B cell (primary cell): ENCODE results near the gene USPL1. TPM values are rescaled to one million over a fixed set of nuclear protein-coding genes. Genes with fewer than 3 reads are reported as not detected.
"Not testable (repeated sequence)": the region's sequence is repeated elsewhere in the genome, so short reads cannot be mapped to it uniquely, and the experiment has no call there.

Experiments
- ATAC-seq: fragments of 200-7000 bp; cut with Tn5 transposase; one replicate; pipeline ENCODE4 v1.10.0; 2021; ENCODE audit warnings: low read depth, mild to moderate bottlenecking, moderate number of reproducible peaks, moderate library complexity
- CTCF ChIA-PET: fragments of 350-600 bp; sonication (Branson Sonifier 250); formaldehyde crosslinking; loops from one replicate; lab custom pipeline; 2021; ENCODE audit warnings: antibody characterized with exemption, inconsistent platforms; lab: Charles Lee
- POLR2A ChIA-PET: fragments of 350-600 bp; sonication (Branson Sonifier 250); formaldehyde crosslinking; loops from one replicate; lab custom pipeline; 2021; ENCODE audit warnings: antibody characterized with exemption; lab: Charles Lee
- DNase-seq: peaks from one replicate; pipeline ENCODE4 v3.0.0; 2013
- H2AFZ ChIP-seq: 2 replicates; pipeline ENCODE4 v1.6.1; 2012; ENCODE audit warnings: mild to moderate bottlenecking, low read depth, low read length; ENCODE audit not compliant: insufficient read depth, poor library complexity, severe bottlenecking
- H3K27ac ChIP-seq, 2 donors: 1 replicate in 1 of 2; 2 replicates in 1 of 2; pipeline ENCODE4 v1.5.1; 2012 to 2013; ENCODE audit warnings: low read length in 2 of 2, mild to moderate bottlenecking in 2 of 2, moderate library complexity in 1 of 2
- H3K27me3 ChIP-seq, 4 experiments: fragments of 200-600 bp in 1 of 4; sonication (generic) in 1 of 4; replicated peaks in 1 of 4; 1 replicate in 2 of 4; 2 replicates in 2 of 4; pipeline versions ENCODE4 v1.6.1 to v1.7.0; 2013 to 2016; ENCODE audit warnings: low read length in 3 of 4, mild to moderate bottlenecking in 2 of 4, mixed read lengths in 1 of 4, moderate library complexity in 1 of 4; ENCODE audit not compliant: insufficient read depth in 4 of 4, control insufficient read depth in 3 of 4; ENCODE audit errors: control extremely low read depth in 1 of 4
- H3K36me3 ChIP-seq, 2 experiments: replicated peaks in 1 of 2; 1 replicate in 1 of 2; 2 replicates in 1 of 2; pipeline versions ENCODE4 v1.6.1 to v1.7.1; 2013; ENCODE audit warnings: low read length in 1 of 2; ENCODE audit not compliant: insufficient read depth in 2 of 2, control insufficient read depth in 1 of 2; ENCODE audit errors: control extremely low read depth in 1 of 2, extremely low read depth in 1 of 2
- H3K4me1 ChIP-seq, 2 donors: fragments of 200-600 bp in 1 of 2; sonication (generic) in 1 of 2; 1 replicate in 1 of 2; 2 replicates in 1 of 2; pipeline versions ENCODE4 v1.5.1 to v1.6.1; 2013 to 2017; ENCODE audit warnings: low read length in 2 of 2; ENCODE audit not compliant: control insufficient read depth in 2 of 2, insufficient read depth in 2 of 2
- H3K4me2 ChIP-seq: replicated peaks from 2 replicates; pipeline ENCODE3; 2012; ENCODE audit warnings: mild to moderate bottlenecking, low read depth, low read length; ENCODE audit not compliant: poor library complexity, severe bottlenecking
- H3K4me3 ChIP-seq, 5 experiments: fragments of 200-600 bp in 1 of 5; sonication (generic) in 1 of 5; 1 replicate in 3 of 5; 2 replicates in 2 of 5; pipeline versions ENCODE4 v1.5.1 to v1.7.0; 2011 to 2016; ENCODE audit warnings: low read length in 4 of 5, mild to moderate bottlenecking in 4 of 5, low read depth in 2 of 5, control low read depth in 1 of 5, moderate library complexity in 1 of 5; ENCODE audit not compliant: insufficient read depth in 1 of 5; ENCODE audit errors: control extremely low read depth in 1 of 5, extremely low read depth in 1 of 5
- H3K79me2 ChIP-seq: fragments of 200-600 bp; sonication (generic); one replicate; pipeline ENCODE4 v1.6.0; 2016; ENCODE audit warnings: low read length; ENCODE audit not compliant: control insufficient read depth, insufficient read depth
- H3K9ac ChIP-seq: fragments of 200-600 bp; sonication (generic); 2 replicates; pipeline ENCODE4 v1.6.1; 2017; ENCODE audit warnings: mild to moderate bottlenecking, low read length, moderate library complexity
- H3K9me3 ChIP-seq, 3 donors: one replicate each; pipeline versions ENCODE4 v1.6.1 to v1.7.1; 2013; ENCODE audit warnings: low read length in 2 of 3; ENCODE audit not compliant: control insufficient read depth in 2 of 3, insufficient read depth in 1 of 3; ENCODE audit errors: control extremely low read depth in 1 of 3
- H4K20me1 ChIP-seq: 2 replicates; pipeline ENCODE4 v1.6.0; 2012; ENCODE audit warnings: mild to moderate bottlenecking, low read length; ENCODE audit not compliant: insufficient read depth, control insufficient read depth, poor library complexity, severe bottlenecking
- H3K27ac Mint-ChIP-seq: one replicate; pipeline ENCODE4 v1.8.0; 2021; ENCODE audit warnings: mixed read lengths
- H3K27me3 Mint-ChIP-seq: one replicate; pipeline ENCODE4 v1.8.0; 2021; ENCODE audit warnings: mixed read lengths
- H3K4me1 Mint-ChIP-seq: one replicate; pipeline ENCODE4 v1.8.0; 2021; ENCODE audit warnings: mixed read lengths
- H3K4me3 Mint-ChIP-seq: one replicate; pipeline ENCODE4 v1.8.0; 2021; ENCODE audit warnings: mixed read lengths
- H3K9me3 Mint-ChIP-seq: one replicate; pipeline ENCODE4 v1.8.0; 2022; ENCODE audit warnings: mixed read lengths; ENCODE audit not compliant: insufficient read depth
- EZH2 ChIP-seq: IDR thresholded peaks from 2 replicates; pipeline ENCODE4 v1.6.1; 2012; ENCODE audit warnings: borderline replicate concordance, low read depth, mild to moderate bottlenecking, moderate library complexity, low read length; ENCODE audit not compliant: insufficient read depth, poor library complexity, severe bottlenecking
- WGBS: methylation state at CpG from one replicate; pipeline ENCODE4 v1.1.5; 2013; ENCODE audit warnings: missing lambda C conversion rate; ENCODE audit not compliant: insufficient coverage; 5-methylcytosine and 5-hydroxymethylcytosine counted together
- intact Hi-C: fragments of 100-400 bp; cut with micrococcal nuclease; formaldehyde crosslinking; loops from one replicate; pipeline ENCODE4 v1.10.0; 2022
- polyA plus RNA-seq: library from polyadenylated mRNA; depleted of rRNA; stranded (reverse); fragments of >200 nt; gene quantifications from 2 replicates; pipeline ENCODE4 v1.2.3, GENCODE V29; 2012
- total RNA-seq, 2 donors: library from RNA; stranded (reverse); fragments of 120-200 nt in 1 of 2; gene quantifications; 1 replicate in 1 of 2; 2 replicates in 1 of 2; pipeline versions ENCODE4 v1.2.3 to v1.2.4, GENCODE V29; 2013 to 2022
- TF ChIP-seq, protein P1 (sequence below): fragments of 200-600 bp; IDR thresholded peaks from one replicate; pipeline ENCODE4 v1.8.0; 2022; ENCODE audit warnings: antibody characterized with exemption, mild to moderate bottlenecking

Gene USPL1
- total and polyA plus RNA-seq, 2 donors (not counting 1 experiment from before 2014, with no cell fraction given) = 30.2 to 55.8 TPM

DNA sequence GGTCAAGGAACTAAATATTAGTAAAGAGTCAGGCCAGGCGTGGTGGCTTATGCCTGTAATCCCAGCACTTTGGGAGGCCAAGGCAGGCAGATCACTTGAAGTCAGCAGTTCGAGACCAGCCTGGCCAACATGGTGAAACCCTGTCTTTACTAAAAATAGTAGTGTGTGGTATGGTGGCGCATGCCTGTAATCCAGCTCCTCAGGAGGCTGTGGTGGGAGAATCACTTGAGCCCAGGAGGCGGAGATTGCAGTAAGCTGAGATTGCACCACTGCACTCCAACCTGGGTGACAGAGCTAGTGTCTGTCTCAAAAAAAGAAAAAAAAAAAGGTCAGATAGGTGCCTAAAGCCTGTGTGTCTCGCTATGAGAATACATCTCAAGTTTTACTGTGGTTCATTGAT is 33.9 kb downstream of the USPL1 start:
- H3K4me3 ChIP-seq, H4K20me1 ChIP-seq, H3K9me3 Mint-ChIP-seq, H2AFZ ChIP-seq, H3K27me3 Mint-ChIP-seq, POLR2A ChIA-PET, H3K9me3 ChIP-seq, intact Hi-C loops, DNase-seq, H3K4me2 ChIP-seq, H3K27ac Mint-ChIP-seq, ATAC-seq, H3K27ac ChIP-seq, H3K27me3 ChIP-seq, H3K4me3 Mint-ChIP-seq, H3K9ac ChIP-seq: not testable (repeated sequence)
- peaks cover 19% of the 10 kb centered on the region in 2 donors for H3K4me1 ChIP-seq
- WGBS = 96% methylated on average over 5 of the region's 5 CpGs
- CTCF ChIA-PET = interaction anchor here (1.7 kb wide), 1 partner anchor 9 kb away, joined by 6 read pairs; no protein-coding TSS in a partner anchor
- peaks cover 38% of the 10 kb centered on the region for H3K4me1 Mint-ChIP-seq
- H3K79me2 ChIP-seq = peaks cover 38% of the 10 kb centered on the region
- peaks cover 24 to 70% of the 10 kb centered on the region in 2 experiments for H3K36me3 ChIP-seq

DNA sequence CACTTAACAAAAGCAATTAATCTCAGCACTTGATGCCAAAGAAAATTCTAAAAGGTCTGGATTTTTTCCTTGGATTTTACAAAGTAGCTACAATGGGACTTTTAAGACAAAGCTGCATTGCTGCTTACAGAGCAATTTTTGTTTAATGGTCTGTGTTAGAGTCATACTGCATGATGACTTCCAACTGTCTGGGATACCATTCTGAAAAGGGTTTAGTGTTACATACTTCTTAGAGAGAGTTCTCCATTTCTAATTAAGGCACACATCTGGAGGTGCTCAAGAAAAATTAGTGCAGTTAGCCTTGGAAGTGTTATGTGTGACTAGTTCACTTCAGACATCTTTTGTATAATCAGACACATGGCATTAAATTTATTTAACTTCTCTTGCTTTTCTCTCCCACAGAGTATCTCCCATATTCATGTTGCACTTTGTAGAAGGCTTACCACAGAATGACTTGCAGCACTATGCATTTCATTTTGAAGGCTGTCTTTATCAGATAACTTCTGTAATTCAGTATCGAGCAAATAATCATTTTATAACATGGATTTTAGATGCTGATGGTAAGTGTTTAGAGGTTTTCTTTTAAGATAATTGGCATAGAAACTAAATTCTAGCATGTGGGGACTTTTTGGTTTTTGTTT is 35.1 kb downstream of the USPL1 start:
- Histone ChIP-seq H3K9me3 (no peaks in the 10 kb centered on the region), H3K27me3 (no peaks in the 10 kb centered on the region), H3K79me2 (peaks cover 29% of the 10 kb centered on the region), H3K27ac (peak overlapping the region in 1 of 2 donors; percentile 12), H3K36me3 (peaks cover 31 to 71% of the 10 kb centered on the region in 2 experiments), H2AFZ (no peak overlapping the region), H3K4me1 (peaks cover 11% of the 10 kb centered on the region in 2 donors), H3K4me2 (no peak overlapping the region), H4K20me1 (no peaks in the 10 kb centered on the region), H3K9ac (no peak overlapping the region), H3K4me3 (no peak overlapping the region)
- CTCF ChIA-PET = no interaction called here
- POLR2A ChIA-PET = no interaction called here
- no peak overlapping the region for H3K27ac Mint-ChIP-seq
- TF ChIP-seq, protein P1, sequence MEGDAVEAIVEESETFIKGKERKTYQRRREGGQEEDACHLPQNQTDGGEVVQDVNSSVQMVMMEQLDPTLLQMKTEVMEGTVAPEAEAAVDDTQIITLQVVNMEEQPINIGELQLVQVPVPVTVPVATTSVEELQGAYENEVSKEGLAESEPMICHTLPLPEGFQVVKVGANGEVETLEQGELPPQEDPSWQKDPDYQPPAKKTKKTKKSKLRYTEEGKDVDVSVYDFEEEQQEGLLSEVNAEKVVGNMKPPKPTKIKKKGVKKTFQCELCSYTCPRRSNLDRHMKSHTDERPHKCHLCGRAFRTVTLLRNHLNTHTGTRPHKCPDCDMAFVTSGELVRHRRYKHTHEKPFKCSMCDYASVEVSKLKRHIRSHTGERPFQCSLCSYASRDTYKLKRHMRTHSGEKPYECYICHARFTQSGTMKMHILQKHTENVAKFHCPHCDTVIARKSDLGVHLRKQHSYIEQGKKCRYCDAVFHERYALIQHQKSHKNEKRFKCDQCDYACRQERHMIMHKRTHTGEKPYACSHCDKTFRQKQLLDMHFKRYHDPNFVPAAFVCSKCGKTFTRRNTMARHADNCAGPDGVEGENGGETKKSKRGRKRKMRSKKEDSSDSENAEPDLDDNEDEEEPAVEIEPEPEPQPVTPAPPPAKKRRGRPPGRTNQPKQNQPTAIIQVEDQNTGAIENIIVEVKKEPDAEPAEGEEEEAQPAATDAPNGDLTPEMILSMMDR = no peak
- no peak for TF ChIP-seq EZH2
- no peaks in the 10 kb centered on the region for H3K27me3 Mint-ChIP-seq
- H3K4me1 Mint-ChIP-seq = peaks cover 27% of the 10 kb centered on the region
- no peaks in the 10 kb centered on the region for H3K9me3 Mint-ChIP-seq
- intact Hi-C loops = no loop called here
- no peak for ATAC-seq
- WGBS = no CpG with 5 or more reads among the region's 1 CpG
- H3K4me3 Mint-ChIP-seq = no peak overlapping the region
- DNase-seq = no peak
